Astrocyte of the hippocampus (primary cell): ENCODE results near the gene UQCR11.
A peak's percentile ranks its signal among the peaks of the same experiment; 100 is the strongest.

Source experiments
- DNase-seq: peaks from one replicate; pipeline ENCODE4 v3.0.0; 2011; ENCODE audit warnings: low read depth, low spot score

Gene UQCR11

GRCh38 chr19:1569997-1570396, 35.3 kb downstream of the UQCR11 start:
- DNase-seq, result no peak

- peak; percentile 94 for DNase-seq
Measured at GRCh38 chr19:1568320-1569019, 36.8 kb downstream of the UQCR11 start, which contains the start of gene MEX3D. Gene MEX3D, minus strand, starts transcription at chr19:1568325. Its CDS starts 267 bp downstream, at chr19:1568058.

DNA sequence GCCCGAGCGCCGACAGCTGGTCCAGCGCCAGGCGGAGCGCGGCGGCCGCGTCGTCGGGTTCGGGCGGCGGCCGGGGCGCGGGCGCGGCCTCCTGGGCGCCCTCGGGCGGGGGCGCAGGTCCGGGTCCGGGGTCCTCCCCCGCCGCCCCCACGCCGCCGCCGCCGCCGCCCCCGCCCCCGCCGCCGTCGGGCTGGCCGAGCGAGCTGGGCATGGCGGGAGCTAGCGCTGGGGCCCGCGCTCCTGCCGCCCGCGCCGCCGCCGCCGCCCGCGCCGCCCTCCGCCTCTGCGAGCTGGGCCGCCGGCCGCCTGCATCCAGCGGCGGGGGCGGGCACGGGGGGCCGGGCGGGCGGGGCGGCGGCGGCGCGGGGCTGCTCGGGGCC, 37.4 kb downstream of the UQCR11 start:
- DNase-seq, result peak; percentile 37

DNA sequence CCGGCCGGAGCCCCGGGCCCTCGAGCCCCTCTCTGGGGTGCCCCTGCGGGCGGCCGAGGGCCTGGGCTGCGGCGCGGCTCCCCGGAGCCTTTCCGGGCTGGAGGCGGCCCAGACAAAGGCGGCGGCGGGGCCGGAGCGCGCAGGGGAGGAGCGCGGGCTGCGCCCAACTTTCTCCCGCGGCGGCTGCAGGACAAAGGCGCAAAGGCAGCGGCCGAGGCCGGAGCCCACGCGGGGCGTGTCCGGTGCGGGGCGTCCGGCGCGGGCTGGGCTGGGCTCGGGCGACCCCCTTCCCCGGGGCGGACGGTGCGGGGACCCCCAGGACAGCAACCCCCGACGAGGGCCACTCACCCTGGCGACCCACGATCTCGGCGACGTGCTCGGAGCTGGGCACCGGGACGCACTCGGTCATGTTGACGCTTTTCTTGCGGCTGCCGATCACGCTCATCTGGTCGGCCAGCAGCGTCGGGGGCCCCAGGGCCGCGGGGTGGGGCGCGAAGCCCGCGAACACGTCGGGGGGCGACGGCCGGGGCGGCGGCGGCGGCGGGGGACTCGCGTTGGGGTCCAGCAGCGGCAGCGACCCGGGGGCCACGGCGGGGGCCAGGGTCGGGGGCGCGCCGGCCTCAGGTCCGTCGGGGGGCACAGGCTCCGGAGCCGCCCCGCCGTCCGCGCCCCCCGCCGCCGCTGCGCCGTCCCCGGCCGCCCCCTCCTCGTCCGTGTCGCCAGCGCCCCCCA, 38.0 kb downstream of the UQCR11 start:
- peak; percentile 70 for DNase-seq

DNA sequence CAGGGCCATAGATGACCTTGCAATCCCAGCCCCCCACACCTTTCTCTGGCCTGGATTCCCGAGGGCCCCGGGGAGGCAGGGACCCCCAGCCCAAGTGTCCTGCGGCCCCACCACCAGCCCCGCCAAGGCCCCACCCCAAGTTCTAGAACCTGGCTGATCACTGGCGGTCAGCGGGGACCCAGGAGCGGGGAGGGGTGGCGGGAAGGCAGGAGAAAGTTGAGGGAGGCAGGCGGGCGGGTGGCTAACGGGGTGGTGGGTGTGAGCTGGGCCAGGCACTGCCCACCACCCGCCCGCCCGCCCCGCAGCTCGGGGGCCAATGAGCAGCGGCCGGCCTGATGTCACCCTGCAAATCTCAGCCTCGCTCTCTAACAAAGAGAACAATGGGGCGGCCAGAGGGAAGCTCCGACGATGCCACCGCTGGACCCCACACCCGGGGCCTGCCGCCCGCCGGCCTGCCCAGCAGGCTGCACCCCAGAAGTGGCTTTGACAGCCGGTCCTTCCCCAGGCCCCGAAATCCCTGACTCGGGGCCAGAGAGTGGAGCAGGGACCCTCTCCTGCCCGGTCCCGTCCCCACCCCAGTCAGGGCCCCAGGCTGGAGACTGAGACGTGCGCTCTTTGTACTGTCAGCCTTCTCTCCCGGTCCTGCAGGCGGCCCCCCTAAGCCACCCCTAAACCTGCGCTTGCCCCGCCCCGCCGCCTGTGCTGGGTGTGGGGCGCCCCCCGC, 38.7 kb downstream of the UQCR11 start:
- DNase-seq, result peak; percentile 94

DNA sequence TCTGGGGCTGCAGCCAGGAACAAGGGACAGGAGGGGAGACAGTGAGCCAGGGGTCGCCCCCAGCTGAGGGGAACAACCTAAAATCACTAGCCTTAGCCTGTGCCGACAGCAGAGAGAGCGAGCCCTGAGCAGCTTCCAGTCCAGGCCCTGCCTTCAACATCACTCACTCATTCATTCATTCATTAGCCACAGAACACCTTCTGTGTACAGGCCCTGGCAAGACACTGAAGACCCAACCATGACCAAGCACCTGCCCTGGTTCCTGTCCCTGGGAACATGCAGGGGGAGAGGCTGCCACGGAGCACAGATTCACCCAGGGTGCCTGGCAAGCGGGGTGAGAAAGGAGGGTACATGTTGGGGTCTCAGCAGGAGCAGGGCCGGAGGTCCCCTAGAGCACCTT, 42.0 kb downstream of the UQCR11 start:
- no peak for DNase-seq

DNA sequence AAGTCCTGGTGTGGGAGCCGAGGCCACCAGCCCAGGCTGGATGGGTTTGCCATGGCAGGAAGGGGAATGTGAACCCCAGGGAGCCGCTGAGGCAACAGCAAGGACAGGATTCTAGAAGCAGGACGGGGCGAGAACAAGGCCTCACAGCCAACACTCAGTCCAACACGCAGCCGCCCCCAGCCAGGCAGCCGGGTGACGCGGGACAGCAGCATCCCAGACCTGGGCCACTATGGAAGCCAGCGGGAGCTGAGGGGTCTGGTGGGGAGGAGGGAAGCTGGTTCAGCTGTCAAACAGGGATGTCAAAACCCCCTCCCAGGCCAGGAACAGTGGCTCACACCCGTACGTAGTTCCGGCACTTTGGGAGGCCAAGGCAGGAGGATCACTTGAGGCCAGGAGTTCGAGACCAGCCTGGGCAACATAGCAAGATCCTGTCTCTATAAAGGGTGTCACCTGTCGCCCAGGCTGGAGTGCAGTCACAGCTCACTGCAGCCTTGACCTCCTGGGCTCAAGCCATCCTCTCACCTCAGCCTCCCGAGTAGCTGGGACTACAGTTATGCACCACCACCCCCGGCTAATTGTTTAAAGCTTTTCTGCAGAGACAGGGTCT, 43.9 kb downstream of the UQCR11 start:
- DNase-seq, result peak; percentile 32

GRCh38 chr19:1560286-1560882, 44.9 kb downstream of the UQCR11 start:
- no peak for DNase-seq

- DNase-seq, result no peak
Measured at GRCh38 chr19:1558552-1558951, 46.7 kb downstream of the UQCR11 start.

GRCh38 chr19:1556390-1557070, 48.7 kb downstream of the UQCR11 start:
- no peak for DNase-seq

DNA sequence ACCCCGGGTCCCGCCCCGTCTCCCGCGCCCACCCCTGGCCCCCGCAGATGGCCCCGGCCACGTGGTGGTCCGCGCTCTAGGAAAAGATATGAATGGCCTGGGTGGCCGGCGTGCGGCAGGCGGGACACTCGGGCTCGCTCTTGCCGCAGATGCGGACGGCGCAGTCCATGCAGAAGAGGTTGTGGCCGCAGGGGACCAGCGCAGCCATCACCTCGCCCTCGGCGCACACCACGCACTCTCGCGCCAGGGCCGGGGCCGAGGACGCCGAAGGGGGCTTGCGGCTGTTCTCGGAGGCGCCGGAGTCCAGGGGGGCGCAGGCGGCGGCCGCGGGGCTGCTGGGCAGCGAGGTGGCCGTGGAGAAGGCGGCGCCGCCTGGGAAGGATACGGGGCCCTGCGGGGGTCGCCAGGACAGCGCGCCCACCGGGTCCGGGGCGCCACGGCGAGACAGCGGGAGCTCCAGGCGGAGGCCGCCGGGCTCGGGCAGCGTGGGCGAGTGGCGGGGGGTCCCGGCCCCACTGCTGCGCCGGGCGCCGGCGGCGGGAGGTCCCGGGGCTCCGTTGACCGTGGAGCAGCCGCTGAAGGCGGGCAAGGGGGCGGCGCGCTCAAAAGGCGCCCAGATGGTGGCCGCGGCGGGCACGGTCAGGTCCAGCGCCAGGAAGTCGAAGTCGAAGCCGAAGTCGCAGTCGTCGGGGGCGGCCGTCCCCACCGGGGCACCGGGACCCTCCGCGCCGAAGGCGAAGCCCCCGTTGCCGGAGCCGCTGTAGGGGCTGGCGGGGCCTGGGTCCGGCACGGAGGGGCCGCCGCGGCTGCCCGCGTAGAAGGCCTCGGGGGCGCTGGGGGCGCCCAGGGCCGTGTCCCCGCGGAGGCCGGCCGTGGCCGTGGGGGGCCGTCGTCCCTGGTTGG, 49.5 kb downstream of the UQCR11 start:
- no peak for DNase-seq

- DNase-seq, result no peak
Measured at GRCh38 chr19:1554968-1555367, 50.3 kb downstream of the UQCR11 start.

GRCh38 chr19:1553415-1553814, 51.8 kb downstream of the UQCR11 start:
- DNase-seq, result no peak

GRCh38 chr19:1551068-1552040, 53.9 kb downstream of the UQCR11 start:
- no peak for DNase-seq

- DNase-seq, result no peak
Measured at GRCh38 chr19:1549332-1549945, 55.8 kb downstream of the UQCR11 start.
